Fibroblast of lung (primary cell): Measurements from ENCODE around the gene IL10RB.

Experiments
- CTCF ChIP-seq, 2 donors: IDR thresholded peaks in 1 of 2; conservative IDR thresholded peaks in 1 of 2; 1 replicate in 1 of 2; 2 replicates in 1 of 2; pipeline ENCODE4 v1.5.1; 2011 to 2012; ENCODE audit warnings: low read length in 2 of 2, control low read depth in 1 of 2, inconsistent platforms in 1 of 2, low read depth in 1 of 2, mild to moderate bottlenecking in 1 of 2
- EZH2 ChIP-seq: IDR thresholded peaks from 2 replicates; pipeline ENCODE4 v1.5.1; 2012; ENCODE audit warnings: low read length, control low read depth, mild to moderate bottlenecking; ENCODE audit errors: missing control alignments

- TF ChIP-seq CTCF (conservative IDR thresholded peaks at IDR 0.05 in 1 of 2, IDR thresholded peaks at IDR 0.05 in 1 of 2; ENCODE audit: low read depth in 1 of 2, low read length in 2 of 2) (no peak), EZH2 (no peak)
Measured at GRCh38 chr21:33293136-33293535, 27.0 kb downstream of the IL10RB start.
